ENCODE data around the gene EIF4G1. TPM values are rescaled to one million over a fixed set of nuclear protein-coding genes. Genes with fewer than 3 reads are reported as not detected.

Gene EIF4G1
- total and polyA plus RNA-seq, 9 donors, result 72.4 to 295 (median 206) TPM

DNA sequence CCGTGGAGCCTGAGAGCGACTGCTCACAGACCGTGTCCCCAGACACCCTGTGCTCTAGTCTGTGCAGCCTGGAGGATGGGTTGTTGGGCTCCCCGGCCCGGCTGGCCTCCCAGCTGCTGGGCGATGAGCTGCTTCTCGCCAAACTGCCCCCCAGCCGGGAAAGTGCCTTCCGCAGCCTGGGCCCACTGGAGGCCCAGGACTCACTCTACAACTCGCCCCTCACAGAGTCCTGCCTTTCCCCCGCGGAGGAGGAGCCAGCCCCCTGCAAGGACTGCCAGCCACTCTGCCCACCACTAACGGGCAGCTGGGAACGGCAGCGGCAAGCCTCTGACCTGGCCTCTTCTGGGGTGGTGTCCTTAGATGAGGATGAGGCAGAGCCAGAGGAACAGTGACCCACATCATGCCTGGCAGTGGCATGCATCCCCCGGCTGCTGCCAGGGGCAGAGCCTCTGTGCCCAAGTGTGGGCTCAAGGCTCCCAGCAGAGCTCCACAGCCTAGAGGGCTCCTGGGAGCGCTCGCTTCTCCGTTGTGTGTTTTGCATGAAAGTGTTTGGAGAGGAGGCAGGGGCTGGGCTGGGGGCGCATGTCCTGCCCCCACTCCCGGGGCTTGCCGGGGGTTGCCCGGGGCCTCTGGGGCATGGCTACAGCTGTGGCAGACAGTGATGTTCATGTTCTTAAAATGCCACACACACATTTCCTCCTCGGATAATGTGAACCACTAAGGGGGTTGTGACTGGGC, 30.3 kb downstream of the EIF4G1 start:
- H3K4me1 ChIP-seq (ENCODE audit: insufficient read depth), result peaks cover 6% of the 10 kb centered on the region
- H3K36me3 ChIP-seq, result no peaks in the 10 kb centered on the region
- intact Hi-C loops (cut with DNase I), result no loop called here
- 72 to 76% (median 76%) methylated on average over 20 to 24 of the region's 24 CpGs for WGBS, 3 donors
- no peaks in the 10 kb centered on the region for H3K27me3 ChIP-seq
- H3K9me3 ChIP-seq, result no peaks in the 10 kb centered on the region
- no peak overlapping the region for H3K4me3 ChIP-seq
- TF ChIP-seq, protein P1, sequence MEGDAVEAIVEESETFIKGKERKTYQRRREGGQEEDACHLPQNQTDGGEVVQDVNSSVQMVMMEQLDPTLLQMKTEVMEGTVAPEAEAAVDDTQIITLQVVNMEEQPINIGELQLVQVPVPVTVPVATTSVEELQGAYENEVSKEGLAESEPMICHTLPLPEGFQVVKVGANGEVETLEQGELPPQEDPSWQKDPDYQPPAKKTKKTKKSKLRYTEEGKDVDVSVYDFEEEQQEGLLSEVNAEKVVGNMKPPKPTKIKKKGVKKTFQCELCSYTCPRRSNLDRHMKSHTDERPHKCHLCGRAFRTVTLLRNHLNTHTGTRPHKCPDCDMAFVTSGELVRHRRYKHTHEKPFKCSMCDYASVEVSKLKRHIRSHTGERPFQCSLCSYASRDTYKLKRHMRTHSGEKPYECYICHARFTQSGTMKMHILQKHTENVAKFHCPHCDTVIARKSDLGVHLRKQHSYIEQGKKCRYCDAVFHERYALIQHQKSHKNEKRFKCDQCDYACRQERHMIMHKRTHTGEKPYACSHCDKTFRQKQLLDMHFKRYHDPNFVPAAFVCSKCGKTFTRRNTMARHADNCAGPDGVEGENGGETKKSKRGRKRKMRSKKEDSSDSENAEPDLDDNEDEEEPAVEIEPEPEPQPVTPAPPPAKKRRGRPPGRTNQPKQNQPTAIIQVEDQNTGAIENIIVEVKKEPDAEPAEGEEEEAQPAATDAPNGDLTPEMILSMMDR (IDR thresholded peaks at IDR 0.05), result no peak
- TF ChIP-seq EP300 (IDR thresholded peaks at IDR 0.05) (no peak), POLR2A (IDR thresholded peaks at IDR 0.05) (no peak)
- H3K27ac ChIP-seq, result no peak overlapping the region
- DNase-seq, result no peak

- H3K27me3 ChIP-seq, result no peaks in the 10 kb centered on the region
- intact Hi-C loops (cut with DNase I), result no loop called here
- peak in 1 of 5 donors; percentile 46 for DNase-seq
- H3K4me1 ChIP-seq (ENCODE audit: insufficient read depth), result peaks cover 6% of the 10 kb centered on the region
- no peak overlapping the region for H3K4me3 ChIP-seq
- no peaks in the 10 kb centered on the region for H3K36me3 ChIP-seq
- 47 to 56% (median 50%) methylated on average over 14 of the region's 14 CpGs for WGBS, 3 donors
- H3K9me3 ChIP-seq, result no peaks in the 10 kb centered on the region
- TF ChIP-seq POLR2A (IDR thresholded peaks at IDR 0.05), result no peak
- no peak for TF ChIP-seq EP300 (IDR thresholded peaks at IDR 0.05)
- TF ChIP-seq, protein P1 (IDR thresholded peaks at IDR 0.05), result no peak
- no peak overlapping the region for H3K27ac ChIP-seq
Observed at GRCh38 chr3:184345317-184346144, 31.1 kb downstream of the EIF4G1 start.

DNA sequence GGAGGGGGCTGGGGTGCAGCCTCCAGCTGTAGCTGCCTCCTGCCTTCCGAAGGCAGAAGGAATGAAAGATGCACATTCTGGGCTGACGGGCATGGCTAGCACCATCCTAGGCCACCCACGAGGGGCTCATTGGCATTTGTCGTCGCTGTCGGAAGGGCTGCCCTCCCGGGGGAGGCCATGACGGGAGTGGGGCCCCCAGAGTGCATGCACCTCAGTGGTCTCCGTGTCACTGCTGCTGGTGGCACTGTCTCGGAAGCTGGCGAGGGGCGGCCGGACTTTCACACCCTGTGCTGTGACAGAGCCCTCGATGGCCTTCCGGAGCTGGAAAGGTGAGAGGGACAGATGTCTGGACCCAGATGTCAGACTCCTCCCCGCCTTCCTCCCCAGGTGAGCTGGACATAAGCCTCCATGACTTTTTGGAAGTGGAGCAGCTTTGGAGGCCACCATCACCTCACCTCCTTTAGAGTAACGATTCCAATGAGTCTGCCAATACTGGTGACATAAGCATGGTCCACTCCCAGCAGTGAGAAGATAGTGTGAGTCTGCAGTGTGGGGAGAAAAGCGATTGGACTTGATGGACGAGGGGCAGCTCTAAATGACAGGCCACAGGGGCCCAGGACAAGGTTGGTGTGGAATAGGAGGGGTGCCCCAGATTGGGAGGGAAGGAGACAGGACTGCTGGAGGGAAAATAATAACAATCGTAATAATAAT, 32.2 kb downstream of the EIF4G1 start:
- Histone ChIP-seq H3K36me3 (no peaks in the 10 kb centered on the region), H3K27ac (no peak overlapping the region), H3K27me3 (no peaks in the 10 kb centered on the region), H3K4me3 (no peak overlapping the region), H3K9me3 (no peaks in the 10 kb centered on the region), H3K4me1 (ENCODE audit: insufficient read depth) (peaks cover 8% of the 10 kb centered on the region)
- no peak for TF ChIP-seq EP300 (IDR thresholded peaks at IDR 0.05)
- TF ChIP-seq POLR2A (IDR thresholded peaks at IDR 0.05), result no peak
- TF ChIP-seq, protein P1 (IDR thresholded peaks at IDR 0.05), result no peak
- intact Hi-C loops (cut with DNase I), result no loop called here
- WGBS, 3 donors, result 90 to 91% (median 91%) methylated on average over 20 of the region's 20 CpGs
- no peak for DNase-seq

DNA sequence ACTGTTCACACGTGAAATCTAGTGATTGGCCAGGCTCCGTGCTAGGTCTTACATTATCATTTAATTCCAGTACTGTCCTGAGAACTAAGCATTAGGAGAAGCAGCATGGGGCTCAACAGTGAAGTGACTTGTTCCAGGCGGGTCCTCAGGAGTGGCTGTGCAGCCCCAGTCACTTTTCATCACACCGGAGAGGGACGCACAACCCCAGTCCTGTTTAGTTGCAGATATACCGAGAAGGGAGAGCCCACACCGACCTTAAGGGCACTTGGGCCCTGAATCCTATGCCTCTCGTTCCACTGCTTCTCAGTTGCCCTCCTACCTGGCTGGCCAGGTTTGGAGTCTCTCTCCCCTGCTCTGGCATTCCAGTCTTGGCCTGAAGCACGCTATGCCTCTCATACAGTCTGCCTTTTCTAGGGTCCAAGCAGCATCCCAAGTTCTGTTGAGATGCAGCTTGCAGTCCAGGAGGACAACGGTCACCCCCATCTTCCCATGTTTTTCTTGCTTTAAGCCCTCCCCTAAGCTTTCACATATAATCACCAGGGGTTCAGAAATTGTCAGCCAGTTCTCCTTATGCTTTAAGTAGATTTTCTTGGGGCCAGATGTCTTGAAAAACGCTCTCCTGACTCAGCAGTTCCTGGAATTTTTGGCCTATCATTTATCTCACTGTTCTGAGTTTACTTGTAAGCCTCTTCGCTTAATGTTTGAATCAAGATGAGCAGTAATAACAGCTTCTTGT, 33.1 kb downstream of the EIF4G1 start:
- Histone ChIP-seq H3K4me1 (ENCODE audit: insufficient read depth) (peaks cover 12% of the 10 kb centered on the region), H3K36me3 (no peaks in the 10 kb centered on the region), H3K27ac (peak overlapping the region in 1 of 2 donors; percentile 43), H3K4me3 (no peak overlapping the region), H3K9me3 (no peaks in the 10 kb centered on the region), H3K27me3 (no peaks in the 10 kb centered on the region)
- no peak for DNase-seq
- 53 to 59% (median 56%) methylated on average over 12 of the region's 12 CpGs for WGBS, 3 donors
- TF ChIP-seq, protein P1 (IDR thresholded peaks at IDR 0.05), result no peak
- TF ChIP-seq POLR2A (IDR thresholded peaks at IDR 0.05) (no peak), EP300 (IDR thresholded peaks at IDR 0.05) (no peak)
- intact Hi-C loops (cut with DNase I), result loop anchor here in 1 of 4 donors (2.0 kb wide), 1 partner anchor 33 kb away; the partner anchor contains the start of gene CHRD
